CD4-positive, CD25-positive, alpha-beta regulatory T cell (primary cell): ENCODE results near the gene SPRED1. TPM values are rescaled to one million over a fixed set of nuclear protein-coding genes. Genes with fewer than 3 reads are reported as not detected.

Source experiments
- ATAC-seq, 2 donors: fragments of 150-1000 bp; cut with Tn5 transposase; one replicate each; pipeline ENCODE4 v1.10.0; 2021; ENCODE audit warnings: low read depth in 2 of 2, moderate number of reproducible peaks in 2 of 2, moderate library complexity in 1 of 2
- DNase-seq, 3 donors: peaks; one replicate each; pipeline versions ENCODE4 v3.0.0 to v3.0.0-alpha.2; 2012 to 2022; ENCODE audit warnings: mixed read lengths in 1 of 3
- H3K27ac ChIP-seq: one replicate; pipeline ENCODE4 v1.7.0; 2013; ENCODE audit warnings: mild to moderate bottlenecking, low read length; ENCODE audit not compliant: insufficient read depth, poor library complexity, severe bottlenecking
- H3K27me3 ChIP-seq: one replicate; pipeline ENCODE4 v1.7.0; 2013; ENCODE audit warnings: low read length; ENCODE audit not compliant: control insufficient read depth, insufficient read depth
- H3K36me3 ChIP-seq: one replicate; pipeline ENCODE4 v1.7.0; 2013; ENCODE audit warnings: mild to moderate bottlenecking, low read length, moderate library complexity; ENCODE audit not compliant: control insufficient read depth, insufficient read depth
- H3K4me1 ChIP-seq: 2 replicates; pipeline ENCODE4 v1.7.0; 2013; ENCODE audit warnings: mild to moderate bottlenecking, low read length; ENCODE audit not compliant: insufficient read depth, control insufficient read depth, poor library complexity, severe bottlenecking
- H3K4me3 ChIP-seq: one replicate; pipeline ENCODE4 v1.7.0; 2013; ENCODE audit warnings: low read depth, mild to moderate bottlenecking, low read length, moderate library complexity
- H3K9me3 ChIP-seq, 2 experiments: 1 replicate in 1 of 2; 2 replicates in 1 of 2; pipeline ENCODE4 v1.7.0; 2013; ENCODE audit warnings: low read length in 2 of 2, mild to moderate bottlenecking in 1 of 2, moderate library complexity in 1 of 2; ENCODE audit not compliant: control insufficient read depth in 2 of 2
- H3K27ac Mint-ChIP-seq, 3 donors: one replicate each; pipeline ENCODE4 v1.8.0; 2020 to 2022; ENCODE audit warnings: mild to moderate bottlenecking in 3 of 3, mixed read lengths in 3 of 3, moderate library complexity in 2 of 3
- H3K27me3 Mint-ChIP-seq: one replicate; pipeline ENCODE4 v1.8.0; 2022; ENCODE audit warnings: mild to moderate bottlenecking, mixed read lengths
- H3K36me3 Mint-ChIP-seq: one replicate; pipeline ENCODE4 v1.8.0; 2020; ENCODE audit warnings: mixed read lengths
- H3K4me1 Mint-ChIP-seq, 4 donors: one replicate each; pipeline ENCODE4 v1.8.0; 2020 to 2022; ENCODE audit warnings: mixed read lengths in 4 of 4, mild to moderate bottlenecking in 1 of 4
- H3K4me3 Mint-ChIP-seq, 4 donors: one replicate each; pipeline ENCODE4 v1.8.0; 2020 to 2022; ENCODE audit warnings: mild to moderate bottlenecking in 4 of 4, mixed read lengths in 4 of 4, moderate library complexity in 3 of 4
- H3K9me3 Mint-ChIP-seq, 7 donors: one replicate each; pipeline ENCODE4 v1.8.0; 2020 to 2022; ENCODE audit warnings: mixed read lengths in 7 of 7, mild to moderate bottlenecking in 3 of 7, moderate library complexity in 2 of 7
- polyA plus RNA-seq, 4 donors: library from polyadenylated mRNA; unstranded; fragments of 300-500 nt; fragmentation: Illumina TruSeq; gene quantifications; one replicate each; pipeline ENCODE4 v1.2.3, GENCODE V29; 2021
- total RNA-seq: library from RNA; stranded (reverse); gene quantifications from one replicate; pipeline ENCODE4 v1.2.3, GENCODE V29; 2022

SPRED1 gene
- total and polyA plus RNA-seq, 5 donors from 2014 or later: 0.03 TPM; not detected in 4

DNA sequence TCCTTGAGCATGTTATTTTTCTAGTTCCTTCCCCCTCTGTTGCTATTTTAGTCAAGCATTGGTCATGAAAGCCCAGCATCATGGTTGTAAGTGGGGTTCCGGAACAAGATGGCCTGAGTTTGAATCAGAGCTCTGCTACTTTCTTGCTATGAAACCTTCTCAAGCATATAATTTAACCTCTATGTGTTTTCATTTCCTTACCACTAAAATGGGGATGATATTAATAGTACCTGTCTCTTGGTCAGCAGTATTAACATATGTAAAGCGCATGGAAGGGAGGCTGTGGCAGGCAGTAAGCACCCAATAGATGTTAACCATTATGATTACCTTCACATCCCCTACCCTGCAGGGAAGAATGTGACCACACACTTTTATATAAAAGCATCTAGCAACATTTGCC, 14.3 kb upstream of the SPRED1 start:
- ATAC-seq (no peak), DNase-seq (no peak)
- Mint-ChIP-seq H3K36me3 (no peaks in the 10 kb centered on the region), H3K9me3 (no peaks in the 10 kb centered on the region), H3K4me3 (no peak overlapping the region), H3K4me1 (peaks cover 0 to 2% (median 0%) of the 10 kb centered on the region in 4 donors), H3K27me3 (peaks cover 33% of the 10 kb centered on the region), H3K27ac (no peak overlapping the region)
- Histone ChIP-seq H3K9me3 (no peaks in the 10 kb centered on the region), H3K27ac (no peak overlapping the region), H3K27me3 (peaks cover 5% of the 10 kb centered on the region), H3K36me3 (no peaks in the 10 kb centered on the region), H3K4me1 (no peaks in the 10 kb centered on the region), H3K4me3 (no peak overlapping the region)

DNA sequence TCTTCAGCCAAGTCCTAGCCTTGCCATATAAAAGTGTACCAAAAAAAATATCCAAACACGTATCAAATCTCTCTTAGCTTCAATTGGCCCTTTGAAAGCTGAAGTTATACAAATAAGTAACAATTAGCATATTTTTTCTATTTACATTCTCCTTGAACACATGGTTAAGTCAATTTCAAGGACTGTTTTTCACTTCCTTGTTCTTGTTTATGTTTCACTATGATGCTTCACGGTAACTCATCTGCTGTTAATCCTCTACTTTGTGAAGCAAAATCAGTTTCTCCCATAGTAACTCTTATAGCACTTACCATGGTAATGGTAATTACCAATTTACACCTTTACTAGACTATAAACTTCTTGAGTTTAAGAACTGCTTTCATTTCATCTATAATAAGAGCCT, 10.6 kb upstream of the SPRED1 start:
- Mint-ChIP-seq H3K27me3 (peaks cover 40% of the 10 kb centered on the region), H3K4me3 (no peak overlapping the region), H3K4me1 (no peaks in the 10 kb centered on the region), H3K9me3 (peaks cover 0 to 2% (median 0%) of the 10 kb centered on the region in 7 donors), H3K36me3 (no peaks in the 10 kb centered on the region), H3K27ac (no peak overlapping the region)
- H3K36me3 ChIP-seq: no peaks in the 10 kb centered on the region
- ATAC-seq: no peak
- DNase-seq: no peak
- H3K9me3 ChIP-seq: no peaks in the 10 kb centered on the region
- H3K4me3 ChIP-seq: no peak overlapping the region
- H3K27me3 ChIP-seq: peaks cover 16% of the 10 kb centered on the region
- no peaks in the 10 kb centered on the region for H3K4me1 ChIP-seq
- H3K27ac ChIP-seq: no peak overlapping the region

DNA sequence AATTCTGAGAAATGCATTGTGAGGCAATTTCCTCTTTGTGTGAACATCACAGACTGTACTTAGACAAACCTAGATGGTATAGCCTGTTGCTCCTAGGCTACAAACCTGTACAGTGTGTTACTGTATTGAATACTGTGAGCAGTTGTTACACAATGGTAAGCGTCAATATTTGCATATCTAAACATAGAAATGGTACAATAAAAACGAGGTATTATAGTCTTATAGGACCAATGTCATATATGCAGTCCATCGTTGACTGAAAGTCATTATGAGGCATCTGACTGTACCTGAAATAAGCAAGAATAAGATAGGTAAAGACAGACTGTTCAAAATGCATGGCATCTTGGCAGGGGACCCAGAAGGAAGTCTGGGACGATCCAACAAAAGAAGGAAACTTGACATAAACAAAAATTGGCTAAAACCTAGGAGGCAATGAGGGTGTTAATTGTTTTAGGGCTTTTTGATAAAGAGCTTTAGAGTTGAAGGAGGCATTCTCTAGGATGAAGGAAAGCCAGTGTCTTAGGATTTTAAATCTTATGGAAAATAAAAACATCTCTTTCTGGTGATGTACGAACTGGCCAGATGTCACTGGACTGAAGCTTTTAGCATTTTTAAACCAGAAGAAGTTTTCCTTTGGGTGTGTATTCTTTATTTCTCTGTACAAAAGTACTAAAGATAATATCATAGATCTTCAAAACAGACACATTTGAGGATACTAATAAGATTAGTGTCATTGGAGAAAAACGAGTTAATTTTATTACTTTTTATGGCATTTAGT, 9.2 kb upstream of the SPRED1 start:
- peaks cover 0 to 2% (median 0%) of the 10 kb centered on the region in 7 donors for H3K9me3 Mint-ChIP-seq
- Histone ChIP-seq H3K9me3 (no peaks in the 10 kb centered on the region), H3K4me3 (no peak overlapping the region), H3K36me3 (no peaks in the 10 kb centered on the region), H3K27ac (no peak overlapping the region), H3K4me1 (no peaks in the 10 kb centered on the region), H3K27me3 (peaks cover 19% of the 10 kb centered on the region)
- H3K36me3 Mint-ChIP-seq: no peaks in the 10 kb centered on the region
- no peak overlapping the region for H3K4me3 Mint-ChIP-seq
- H3K4me1 Mint-ChIP-seq: no peaks in the 10 kb centered on the region
- H3K27me3 Mint-ChIP-seq: peaks cover 49% of the 10 kb centered on the region
- DNase-seq (no peak), ATAC-seq (no peak)
- H3K27ac Mint-ChIP-seq: no peak overlapping the region

DNA sequence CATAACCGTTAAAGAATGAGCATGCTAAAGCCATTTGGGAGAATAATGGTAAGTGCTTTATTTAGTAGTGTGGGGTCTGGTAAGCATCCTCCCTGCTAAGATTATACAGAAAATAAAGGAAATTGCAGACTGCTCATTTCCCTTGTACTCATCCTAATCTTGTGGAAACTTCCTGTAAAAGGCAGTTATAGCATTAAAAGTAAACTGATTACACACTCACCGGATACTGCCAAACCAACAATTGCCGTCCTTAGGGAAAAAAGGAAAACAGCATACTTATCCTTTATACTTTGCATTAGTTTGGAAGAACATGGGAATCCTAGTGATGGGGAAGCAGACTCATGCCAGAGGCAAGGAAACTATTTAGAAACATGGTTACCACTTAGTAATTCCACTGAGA, 5.3 kb upstream of the SPRED1 start:
- Mint-ChIP-seq H3K9me3 (peaks cover 0 to 4% (median 0%) of the 10 kb centered on the region in 7 donors), H3K4me1 (peaks cover 6 to 10% (median 8%) of the 10 kb centered on the region in 4 donors), H3K27ac (no peak overlapping the region), H3K4me3 (no peak overlapping the region), H3K36me3 (no peaks in the 10 kb centered on the region), H3K27me3 (peaks cover 43% of the 10 kb centered on the region)
- no peak overlapping the region for H3K27ac ChIP-seq
- H3K4me3 ChIP-seq: no peak overlapping the region
- DNase-seq: no peak
- peaks cover 19% of the 10 kb centered on the region for H3K4me1 ChIP-seq
- H3K36me3 ChIP-seq: no peaks in the 10 kb centered on the region
- no peaks in the 10 kb centered on the region for H3K9me3 ChIP-seq
- H3K27me3 ChIP-seq: peaks cover 35% of the 10 kb centered on the region
- ATAC-seq: no peak

DNA sequence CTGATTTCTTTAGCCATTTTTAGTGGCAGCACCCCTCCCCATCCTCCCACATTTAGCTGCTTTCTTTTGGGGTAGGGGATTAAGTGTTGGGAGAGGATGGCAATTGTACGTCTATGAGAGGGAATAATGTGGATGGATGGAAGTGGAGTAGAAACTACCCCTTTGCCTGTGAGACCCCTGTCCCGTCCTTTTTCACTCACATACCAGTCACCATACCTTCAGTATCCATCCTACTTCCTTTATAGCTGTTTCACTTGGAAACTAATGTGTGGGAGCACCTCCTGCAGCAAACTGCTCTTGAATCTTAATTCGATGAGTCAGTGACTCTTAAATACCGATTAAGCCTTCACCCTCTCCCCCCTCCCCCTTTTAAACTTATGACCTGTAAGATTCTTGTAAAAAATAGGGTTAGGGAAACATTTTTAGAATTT, 730 bp downstream of the SPRED1 start:
- Mint-ChIP-seq H3K27ac (peak overlapping the region; percentile 9 to 52 (median 42)), H3K36me3 (no peaks in the 10 kb centered on the region), H3K4me1 (peaks cover 14 to 30% (median 25%) of the 10 kb centered on the region in 4 donors), H3K4me3 (peak overlapping the region; percentile 84 to 87 (median 86)), H3K9me3 (peaks cover 0 to 4% (median 0%) of the 10 kb centered on the region in 7 donors), H3K27me3 (peaks cover 52% of the 10 kb centered on the region)
- ATAC-seq (no peak), DNase-seq (peak in 1 of 3 donors; percentile 4)
- peaks cover 40% of the 10 kb centered on the region for H3K4me1 ChIP-seq
- H3K4me3 ChIP-seq: peak overlapping the region; percentile 33
- H3K27ac ChIP-seq: no peak overlapping the region
- peaks cover 34% of the 10 kb centered on the region for H3K27me3 ChIP-seq
- no peaks in the 10 kb centered on the region for H3K36me3 ChIP-seq
- no peaks in the 10 kb centered on the region for H3K9me3 ChIP-seq

DNA sequence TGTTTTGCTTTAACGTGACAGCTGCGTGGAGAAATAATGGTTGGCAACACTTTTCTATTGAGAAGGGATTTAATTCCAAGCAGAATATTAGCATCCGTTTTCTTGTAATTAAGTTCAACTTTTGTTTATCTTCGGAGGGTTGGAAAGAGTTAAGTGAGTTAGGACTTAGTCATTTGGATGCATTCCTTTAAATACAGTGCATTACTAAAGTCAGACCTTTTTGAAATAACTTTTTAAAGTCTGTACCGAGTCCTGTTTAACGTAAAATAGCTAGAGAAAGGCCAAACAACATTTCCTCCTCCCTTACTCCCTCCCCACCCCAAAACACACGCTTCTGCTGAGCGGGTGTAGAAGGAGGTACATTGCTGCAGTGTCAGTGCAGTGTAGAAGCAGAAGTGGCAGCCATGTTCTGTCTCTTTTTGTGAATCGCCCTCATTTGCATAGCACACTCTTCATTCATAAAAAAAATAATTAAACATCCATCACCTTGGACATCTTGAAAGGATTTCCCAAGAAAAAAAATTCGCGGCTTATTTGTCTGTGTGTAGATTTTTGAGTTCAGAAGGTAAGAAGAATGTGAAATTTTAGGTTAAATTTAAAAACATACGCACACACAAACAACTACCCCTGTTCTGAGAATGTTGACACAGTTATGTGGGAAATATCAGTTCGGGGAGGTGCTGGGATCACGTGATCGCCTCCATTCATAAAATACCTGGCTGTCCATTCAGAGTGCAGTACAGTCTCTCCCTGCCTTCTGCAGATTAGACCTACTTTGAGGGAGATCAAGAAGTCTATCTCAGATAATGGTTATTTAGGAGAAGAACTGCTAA, 1.6 kb downstream of the SPRED1 start:
- DNase-seq: peak in 2 of 3 donors; percentile 51 to 72
- H3K4me1 ChIP-seq: peaks cover 40% of the 10 kb centered on the region
- no peaks in the 10 kb centered on the region for H3K36me3 Mint-ChIP-seq
- peak overlapping the region; percentile 33 for H3K4me3 ChIP-seq
- ATAC-seq: peak; percentile 78 to 83
- peak overlapping the region; percentile 84 to 87 (median 86) for H3K4me3 Mint-ChIP-seq
- H3K9me3 ChIP-seq: no peaks in the 10 kb centered on the region
- H3K27me3 Mint-ChIP-seq: peaks cover 51% of the 10 kb centered on the region
- H3K4me1 Mint-ChIP-seq: peaks cover 14 to 30% (median 25%) of the 10 kb centered on the region in 4 donors
- peaks cover 29% of the 10 kb centered on the region for H3K27me3 ChIP-seq
- no peaks in the 10 kb centered on the region for H3K36me3 ChIP-seq
- no peak overlapping the region for H3K27ac ChIP-seq
- H3K27ac Mint-ChIP-seq: peak overlapping the region in 1 of 3 donors; percentile 52
- H3K9me3 Mint-ChIP-seq: peaks cover 0 to 4% (median 0%) of the 10 kb centered on the region in 7 donors

DNA sequence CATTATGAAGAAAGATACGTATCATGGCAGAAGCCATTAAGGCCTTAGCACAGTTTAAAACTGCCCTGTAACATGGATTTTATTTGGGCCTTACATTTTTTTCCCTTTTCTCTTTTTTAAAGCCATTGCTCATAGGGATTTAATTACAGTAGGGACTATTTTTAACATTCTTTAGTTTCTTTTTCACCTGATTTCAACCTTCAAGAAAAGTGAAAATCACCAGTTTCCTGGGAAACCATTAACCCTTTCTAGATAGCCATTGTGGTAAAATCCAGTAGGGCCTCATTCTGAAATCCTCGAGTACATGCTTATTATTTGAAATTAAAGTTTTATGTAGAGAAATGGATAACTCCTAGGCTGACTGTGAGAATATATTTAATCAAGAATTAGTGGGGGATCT, 3.1 kb downstream of the SPRED1 start:
- Mint-ChIP-seq H3K9me3 (peaks cover 0 to 4% (median 0%) of the 10 kb centered on the region in 7 donors), H3K27ac (no peak overlapping the region), H3K36me3 (no peaks in the 10 kb centered on the region), H3K4me3 (no peak overlapping the region), H3K4me1 (peaks cover 14 to 30% (median 25%) of the 10 kb centered on the region in 4 donors), H3K27me3 (peaks cover 52% of the 10 kb centered on the region)
- Histone ChIP-seq H3K9me3 (no peaks in the 10 kb centered on the region), H3K4me1 (peaks cover 36% of the 10 kb centered on the region), H3K27ac (no peak overlapping the region), H3K27me3 (peaks cover 17% of the 10 kb centered on the region), H3K36me3 (no peaks in the 10 kb centered on the region), H3K4me3 (no peak overlapping the region)
- DNase-seq (no peak), ATAC-seq (no peak)
